Measurements from ENCODE around the gene KCNAB1. TPM values are rescaled to one million over a fixed set of nuclear protein-coding genes. Genes with fewer than 3 reads are reported as not detected.

KCNAB1 gene
- total and polyA plus RNA-seq, 2 of the 8 experiments (the other 6 are each of a cell fraction or from before 2014, with no cell fraction given) = 0.51 to 2.3 TPM

- DNase-seq (ENCODE audit: low read depth in 1 of 2, low spot score in 2 of 2) (no peak), FAIRE-seq (no peak)
- H2BK15ac ChIP-seq (ENCODE audit: low read length) = no peak overlapping the region
- no peaks in the 10 kb centered on the region for H3K79me1 ChIP-seq (ENCODE audit: low read depth, low read length)
- H3K18ac ChIP-seq (ENCODE audit: extremely low read depth, low read length) = no peak overlapping the region
- no peaks in the 10 kb centered on the region for H3K27me3 ChIP-seq (replicated peaks in 1 of 4; ENCODE audit: control insufficient read depth in 3 of 4, extremely low read depth in 1 of 4, insufficient read depth in 3 of 4, low read length in 3 of 4)
- no peaks in the 10 kb centered on the region for H4K20me1 ChIP-seq (replicated peaks in 1 of 2; ENCODE audit: control insufficient read depth in 1 of 2, insufficient read depth in 2 of 2, low read length in 2 of 2)
- H4K91ac ChIP-seq (replicated peaks; ENCODE audit: insufficient read length, low read length) = no peak overlapping the region
- no peaks in the 10 kb centered on the region for H3K36me3 ChIP-seq (ENCODE audit: control insufficient read depth in 2 of 4, insufficient read depth in 4 of 4, low read length in 3 of 4)
- 97% methylated on average over 6 of the region's 6 CpGs; no CpG with 5 or more reads in 1 of the 2 experiments for WGBS, 2 experiments (ENCODE audit: extremely low coverage in 1 of 2, insufficient coverage in 1 of 2, insufficient read length in 1 of 2, insufficient replicate concordance in 2 of 2, low coverage in 1 of 2, low lambda C conversion rate in 2 of 2, missing lambda C conversion rate in 1 of 2)
- H4K8ac ChIP-seq (ENCODE audit: extremely low read depth, insufficient read depth, low read length) = no peak overlapping the region
- no peak overlapping the region for H3K23ac ChIP-seq (ENCODE audit: insufficient read length)
- ChIA-PET POLR2A (ENCODE audit: partially characterized antibody) (no interaction called here), CTCF (ENCODE audit: partially characterized antibody) (interaction anchor here (0.6 to 10.8 kb wide), 46 partner anchors 10 to 389 kb away, joined by 3 to 138 read pairs (median 6); no protein-coding TSS in a partner anchor)
- H3K23me2 ChIP-seq (ENCODE audit: low read depth, low read length) = peaks cover 2% of the 10 kb centered on the region; the same call in 1 of the 2 replicates
- no peak overlapping the region for H2AFZ ChIP-seq (ENCODE audit: low read length)
- no peak overlapping the region for H2BK120ac ChIP-seq (replicated peaks; ENCODE audit: low read depth, low read length)
- H3K4ac ChIP-seq (replicated peaks; ENCODE audit: insufficient read length, low read depth, low read length) = no peak overlapping the region
- H3K4me2 ChIP-seq (ENCODE audit: insufficient read depth in 1 of 2, low read depth in 2 of 2, low read length in 2 of 2) = no peak overlapping the region
- H2BK20ac ChIP-seq (ENCODE audit: low read length) = no peak overlapping the region
- no peak overlapping the region for H3K14ac ChIP-seq (ENCODE audit: insufficient read length)
- H3K9ac ChIP-seq (replicated peaks in 1 of 4; ENCODE audit: extremely low read depth in 1 of 4, low read depth in 3 of 4, low read length in 3 of 4) = no peak overlapping the region
- H3K9me3 ChIP-seq (ENCODE audit: insufficient read depth in 2 of 2, low read depth in 1 of 2, low read length in 1 of 2) = no peaks in the 10 kb centered on the region
- H2BK5ac ChIP-seq (ENCODE audit: low read depth, low read length) = no peak overlapping the region
- no peak overlapping the region for H3K4me3 ChIP-seq (ENCODE audit: extremely low read depth in 1 of 4, insufficient read depth in 2 of 4, low read depth in 3 of 4, low read length in 4 of 4)
- H2AK5ac ChIP-seq (ENCODE audit: low read depth, low read length) = no peak overlapping the region
- no peak overlapping the region for H3K27ac ChIP-seq (ENCODE audit: low read depth, low read length)
- H2BK12ac ChIP-seq (ENCODE audit: low read depth, low read length) = no peak overlapping the region
- H4K5ac ChIP-seq (ENCODE audit: insufficient read length, low read depth, low read length) = no peak overlapping the region
- H3K79me2 ChIP-seq (ENCODE audit: control insufficient read depth in 1 of 2, insufficient read depth in 2 of 2, low read length in 2 of 2) = no peaks in the 10 kb centered on the region
- no peak overlapping the region for H3K56ac ChIP-seq (replicated peaks; ENCODE audit: insufficient read length, low read depth, low read length)
- no peaks in the 10 kb centered on the region for H3K4me1 ChIP-seq (replicated peaks in 1 of 4; ENCODE audit: control insufficient read depth in 3 of 4, insufficient read depth in 4 of 4, low read length in 3 of 4)
- TF ChIP-seq CEBPB (IDR thresholded peaks at IDR 0.05; ENCODE audit: low read depth, low read length) = no peak
- no peak for TF ChIP-seq TCF12 (IDR thresholded peaks at IDR 0.05; ENCODE audit: low read depth, low read length)
- TF ChIP-seq SAP30 (IDR thresholded peaks at IDR 0.05; ENCODE audit: insufficient read depth, insufficient replicate concordance, low read length) = no peak
- no peak for TF ChIP-seq NANOG (IDR thresholded peaks at IDR 0.05; ENCODE audit: insufficient read depth, low read depth, low read length, poor library complexity, severe bottlenecking)
- no peak for TF ChIP-seq BRCA1 (IDR thresholded peaks at IDR 0.05; ENCODE audit: low read depth, low read length)
- no peak for TF ChIP-seq KDM1A (IDR thresholded peaks at IDR 0.05; ENCODE audit: borderline replicate concordance, low read length)
- TF ChIP-seq HDAC2 (IDR thresholded peaks at IDR 0.05; ENCODE audit: borderline replicate concordance in 1 of 2, low read depth in 2 of 2, low read length in 2 of 2) = no peak
- no peak for TF ChIP-seq POU5F1 (IDR thresholded peaks at IDR 0.05; ENCODE audit: low read depth, low read length)
- TF ChIP-seq, protein P1, sequence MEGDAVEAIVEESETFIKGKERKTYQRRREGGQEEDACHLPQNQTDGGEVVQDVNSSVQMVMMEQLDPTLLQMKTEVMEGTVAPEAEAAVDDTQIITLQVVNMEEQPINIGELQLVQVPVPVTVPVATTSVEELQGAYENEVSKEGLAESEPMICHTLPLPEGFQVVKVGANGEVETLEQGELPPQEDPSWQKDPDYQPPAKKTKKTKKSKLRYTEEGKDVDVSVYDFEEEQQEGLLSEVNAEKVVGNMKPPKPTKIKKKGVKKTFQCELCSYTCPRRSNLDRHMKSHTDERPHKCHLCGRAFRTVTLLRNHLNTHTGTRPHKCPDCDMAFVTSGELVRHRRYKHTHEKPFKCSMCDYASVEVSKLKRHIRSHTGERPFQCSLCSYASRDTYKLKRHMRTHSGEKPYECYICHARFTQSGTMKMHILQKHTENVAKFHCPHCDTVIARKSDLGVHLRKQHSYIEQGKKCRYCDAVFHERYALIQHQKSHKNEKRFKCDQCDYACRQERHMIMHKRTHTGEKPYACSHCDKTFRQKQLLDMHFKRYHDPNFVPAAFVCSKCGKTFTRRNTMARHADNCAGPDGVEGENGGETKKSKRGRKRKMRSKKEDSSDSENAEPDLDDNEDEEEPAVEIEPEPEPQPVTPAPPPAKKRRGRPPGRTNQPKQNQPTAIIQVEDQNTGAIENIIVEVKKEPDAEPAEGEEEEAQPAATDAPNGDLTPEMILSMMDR (IDR thresholded peaks at IDR 0.05; ENCODE audit: control extremely low read depth in 1 of 3, insufficient read depth in 1 of 3, low read depth in 1 of 3, low read length in 3 of 3) = no peak
- no peak for TF ChIP-seq POLR2AphosphoS5 (IDR thresholded peaks at IDR 0.05; ENCODE audit: low read depth, low read length)
- no peak for TF ChIP-seq TAF7 (optimal IDR thresholded peaks at IDR 0.05; ENCODE audit: borderline replicate concordance, low read depth, low read length)
These were observed 263.2 kb downstream of the KCNAB1 start for GRCh38 chr3:156383441-156384025.

Measured in H1 (cell line).